IMR-90 (cell line): Measurements from ENCODE around the gene EPS15.

Experiments used
- CHD1 ChIP-seq: IDR thresholded peaks from 2 replicates; pipeline ENCODE4 v1.6.1; 2012; ENCODE audit warnings: low read depth, low read length, improper control_type of control experiment
- CTCF ChIP-seq: conservative IDR thresholded peaks from 2 replicates; pipeline ENCODE4 v1.5.1; 2012; ENCODE audit warnings: mild to moderate bottlenecking, low read depth, low read length, improper control_type of control experiment
- ELK1 ChIP-seq: fragments of 150-350 bp; IDR thresholded peaks from 2 replicates; pipeline ENCODE4 v1.6.1; 2016; ENCODE audit warnings: low read depth, mild to moderate bottlenecking, low read length, moderate library complexity, borderline replicate concordance
- MAFK ChIP-seq: IDR thresholded peaks from 2 replicates; pipeline ENCODE4 v1.6.1; 2012; ENCODE audit warnings: low read depth, low read length, improper control_type of control experiment
- MAZ ChIP-seq: IDR thresholded peaks from 2 replicates; pipeline ENCODE4 v1.6.1; 2012; ENCODE audit warnings: low read depth, mild to moderate bottlenecking, low read length, improper control_type of control experiment, moderate library complexity, borderline replicate concordance
- MXI1 ChIP-seq: IDR thresholded peaks from 2 replicates; pipeline ENCODE4 v1.6.1; 2012; ENCODE audit warnings: low read depth, mild to moderate bottlenecking, low read length, moderate library complexity, borderline replicate concordance
- POLR2A ChIP-seq: IDR thresholded peaks from 2 replicates; pipeline ENCODE4 v1.6.1; 2012; ENCODE audit warnings: mild to moderate bottlenecking, low read depth, low read length
- RAD21 ChIP-seq: IDR thresholded peaks from 2 replicates; pipeline ENCODE4 v1.6.1; 2012; ENCODE audit warnings: low read length, improper control_type of control experiment
- RCOR1 ChIP-seq: IDR thresholded peaks from 2 replicates; pipeline ENCODE4 v1.6.1; 2012; ENCODE audit warnings: mild to moderate bottlenecking, low read length, improper control_type of control experiment; ENCODE audit not compliant: insufficient replicate concordance
- RFX5 ChIP-seq: IDR thresholded peaks from 2 replicates; pipeline ENCODE4 v1.8.0; 2012; ENCODE audit warnings: low read depth, mild to moderate bottlenecking, low read length, moderate library complexity
- SMC3 ChIP-seq: fragments of 150-350 bp; IDR thresholded peaks from 2 replicates; pipeline ENCODE4 v1.6.1; 2016; ENCODE audit warnings: low read depth, mild to moderate bottlenecking, antibody characterized with exemption, low read length, moderate library complexity

GRCh38 chr1:51331206-51332100 is 187.6 kb downstream of the EPS15 start:
- TF ChIP-seq CTCF (no peak), POLR2A (no peak), RAD21 (no peak), RCOR1 (no peak), CHD1 (no peak), SMC3 (no peak), MXI1 (no peak), RFX5 (no peak), ELK1 (no peak), MAFK (no peak), MAZ (no peak)
